BLaER1 treated with 17β-estradiol and CSF1 and Interleukin-3, amounts not matched to agents 10 nM and 100 nM (cell line): ENCODE measurements around the gene CDH11.

ENCODE experiments used
- H3K27ac ChIP-seq, 11 experiments: shearing (Covaris generic); formaldehyde crosslinking; 2 replicates each; pipeline ENCODE4 v1.8.1; 2022
- H3K27me3 ChIP-seq, 11 experiments: shearing (Covaris generic); formaldehyde crosslinking; 2 replicates each; pipeline ENCODE4 v1.8.1; 2022
- H3K36me3 ChIP-seq, 11 experiments: shearing (Covaris generic); formaldehyde crosslinking; 2 replicates each; pipeline ENCODE4 v1.8.1; 2022
- H3K4me1 ChIP-seq, 10 experiments: shearing (Covaris generic); formaldehyde crosslinking; 2 replicates each; pipeline ENCODE4 v1.8.1; 2022
- H3K4me2 ChIP-seq, 11 experiments: shearing (Covaris generic); formaldehyde crosslinking; 2 replicates each; pipeline ENCODE4 v1.8.1; 2022
- H3K4me3 ChIP-seq, 10 experiments: shearing (Covaris generic); formaldehyde crosslinking; 2 replicates each; pipeline ENCODE4 v1.8.1; 2022
- H3K9ac ChIP-seq, 11 experiments: shearing (Covaris generic); formaldehyde crosslinking; 2 replicates each; pipeline ENCODE4 v1.8.1; 2022
- H3K9me3 ChIP-seq, 11 experiments: shearing (Covaris generic); formaldehyde crosslinking; replicated peaks in 1 of 11; 2 replicates each; pipeline ENCODE4 v1.8.1; 2022
- H4K20me1 ChIP-seq, 11 experiments: shearing (Covaris generic); formaldehyde crosslinking; 2 replicates each; pipeline ENCODE4 v1.8.1; 2022
- Cebpa-rat ChIP-seq, 11 experiments: shearing (Covaris generic); IDR thresholded peaks; 2 replicates each; pipeline ENCODE4 v1.8.1; 2022

CDH11 gene

GRCh38 chr16:65069065-65069464, 52.8 kb downstream of the CDH11 start:
- Histone ChIP-seq H3K4me3 (no peak overlapping the region), H3K27ac (no peak overlapping the region), H3K36me3 (no peaks in the 10 kb centered on the region), H3K9ac (no peak overlapping the region), H4K20me1 (no peaks in the 10 kb centered on the region), H3K9me3 (no peaks in the 10 kb centered on the region), H3K4me2 (no peak overlapping the region), H3K4me1 (no peaks in the 10 kb centered on the region), H3K27me3 (no peaks in the 10 kb centered on the region)
- no peak for TF ChIP-seq Cebpa-rat (IDR thresholded peaks at IDR 0.05)

GRCh38 chr16:65068151-65068740, 53.6 kb downstream of the CDH11 start:
- H3K36me3 ChIP-seq: no peaks in the 10 kb centered on the region
- no peak overlapping the region for H3K4me3 ChIP-seq
- no peaks in the 10 kb centered on the region for H4K20me1 ChIP-seq
- no peak overlapping the region for H3K4me2 ChIP-seq
- TF ChIP-seq Cebpa-rat (IDR thresholded peaks at IDR 0.05): no peak
- no peak overlapping the region for H3K27ac ChIP-seq
- no peaks in the 10 kb centered on the region for H3K4me1 ChIP-seq
- H3K9ac ChIP-seq: no peak overlapping the region
- no peaks in the 10 kb centered on the region for H3K27me3 ChIP-seq
- no peaks in the 10 kb centered on the region for H3K9me3 ChIP-seq

DNA sequence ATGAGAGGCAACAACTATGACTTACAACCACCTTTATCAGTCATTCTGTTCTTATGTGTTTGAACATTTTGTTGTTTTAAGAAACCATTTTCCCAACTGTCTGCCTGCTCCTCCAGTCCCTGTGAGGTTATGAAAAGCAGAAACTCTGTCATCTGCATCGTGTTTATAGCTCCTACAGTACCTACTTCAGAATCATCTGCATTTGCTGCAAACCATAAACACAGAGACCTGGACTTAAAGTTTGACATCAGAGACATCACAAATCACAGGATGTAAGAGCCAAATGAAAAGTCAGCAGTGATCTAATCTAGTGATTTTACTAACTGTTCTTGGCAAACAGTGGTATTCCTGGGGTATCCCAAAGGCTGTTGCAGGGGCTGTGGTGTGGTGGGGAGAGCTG, 55.2 kb downstream of the CDH11 start:
- no peak for TF ChIP-seq Cebpa-rat (IDR thresholded peaks at IDR 0.05)
- Histone ChIP-seq H3K4me1 (no peaks in the 10 kb centered on the region), H3K27me3 (no peaks in the 10 kb centered on the region), H4K20me1 (no peaks in the 10 kb centered on the region), H3K27ac (no peak overlapping the region), H3K36me3 (no peaks in the 10 kb centered on the region), H3K4me2 (no peak overlapping the region), H3K9me3 (no peaks in the 10 kb centered on the region), H3K9ac (no peak overlapping the region), H3K4me3 (no peak overlapping the region)

- no peaks in the 10 kb centered on the region for H3K27me3 ChIP-seq
- no peak overlapping the region for H3K4me3 ChIP-seq
- no peak overlapping the region for H3K4me2 ChIP-seq
- no peaks in the 10 kb centered on the region for H3K36me3 ChIP-seq
- no peak overlapping the region for H3K9ac ChIP-seq
- H3K27ac ChIP-seq: no peak overlapping the region
- H3K4me1 ChIP-seq: no peaks in the 10 kb centered on the region
- H3K9me3 ChIP-seq: no peaks in the 10 kb centered on the region
- no peaks in the 10 kb centered on the region for H4K20me1 ChIP-seq
- TF ChIP-seq Cebpa-rat (IDR thresholded peaks at IDR 0.05): no peak
These were observed 56.8 kb downstream of the CDH11 start for GRCh38 chr16:65065031-65065430.

DNA sequence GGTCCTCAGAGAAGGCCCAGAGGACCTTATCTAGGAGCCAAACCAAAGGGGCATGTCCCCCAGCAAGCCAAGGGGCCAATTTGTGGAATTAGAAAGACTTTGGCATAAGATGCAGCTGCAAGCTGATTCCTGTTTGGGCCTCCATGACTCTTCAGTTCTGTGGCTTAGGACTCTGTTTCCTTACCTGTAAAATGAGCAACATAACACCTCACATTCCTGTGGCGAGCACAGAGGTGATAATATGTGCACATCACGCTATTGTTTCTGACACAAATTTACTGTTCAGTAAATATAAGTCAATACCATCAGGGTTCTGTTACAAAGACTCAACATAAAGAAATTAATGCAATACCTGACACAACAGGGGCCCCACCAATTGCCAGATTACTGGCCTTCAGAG, 57.7 kb downstream of the CDH11 start:
- Histone ChIP-seq H3K9me3 (no peaks in the 10 kb centered on the region), H3K27me3 (no peaks in the 10 kb centered on the region), H3K36me3 (no peaks in the 10 kb centered on the region), H3K9ac (no peak overlapping the region), H3K4me1 (no peaks in the 10 kb centered on the region), H3K4me3 (no peak overlapping the region), H3K4me2 (no peak overlapping the region), H4K20me1 (no peaks in the 10 kb centered on the region), H3K27ac (no peak overlapping the region)
- no peak for TF ChIP-seq Cebpa-rat (IDR thresholded peaks at IDR 0.05)

GRCh38 chr16:65062736-65063583, 58.9 kb downstream of the CDH11 start:
- H3K27ac ChIP-seq: no peak overlapping the region
- H3K4me1 ChIP-seq: no peaks in the 10 kb centered on the region
- no peaks in the 10 kb centered on the region for H3K9me3 ChIP-seq
- TF ChIP-seq Cebpa-rat (IDR thresholded peaks at IDR 0.05): no peak
- H3K27me3 ChIP-seq: no peaks in the 10 kb centered on the region
- no peak overlapping the region for H3K9ac ChIP-seq
- H3K4me2 ChIP-seq: no peak overlapping the region
- H4K20me1 ChIP-seq: no peaks in the 10 kb centered on the region
- H3K4me3 ChIP-seq: no peak overlapping the region
- no peaks in the 10 kb centered on the region for H3K36me3 ChIP-seq

GRCh38 chr16:65061935-65062518, 59.8 kb downstream of the CDH11 start:
- H3K9me3 ChIP-seq: no peaks in the 10 kb centered on the region
- no peak overlapping the region for H3K27ac ChIP-seq
- no peaks in the 10 kb centered on the region for H4K20me1 ChIP-seq
- no peak overlapping the region for H3K9ac ChIP-seq
- no peaks in the 10 kb centered on the region for H3K36me3 ChIP-seq
- TF ChIP-seq Cebpa-rat (IDR thresholded peaks at IDR 0.05): no peak
- no peaks in the 10 kb centered on the region for H3K4me1 ChIP-seq
- no peaks in the 10 kb centered on the region for H3K27me3 ChIP-seq
- H3K4me3 ChIP-seq: no peak overlapping the region
- H3K4me2 ChIP-seq: no peak overlapping the region

- no peak overlapping the region for H3K4me2 ChIP-seq
These were observed 60.6 kb downstream of the CDH11 start for GRCh38 chr16:65061263-65061662.

GRCh38 chr16:65059406-65059980, 62.4 kb downstream of the CDH11 start:
- Histone ChIP-seq H3K36me3 (no peaks in the 10 kb centered on the region), H3K27ac (no peak overlapping the region), H3K27me3 (no peaks in the 10 kb centered on the region), H3K9me3 (no peaks in the 10 kb centered on the region), H4K20me1 (no peaks in the 10 kb centered on the region), H3K9ac (no peak overlapping the region), H3K4me1 (no peaks in the 10 kb centered on the region), H3K4me3 (no peak overlapping the region), H3K4me2 (no peak overlapping the region)
- TF ChIP-seq Cebpa-rat (IDR thresholded peaks at IDR 0.05): no peak

More at GRCh38 chr16:65061263-65061662, 60.6 kb downstream of the CDH11 start:
- no peaks in the 10 kb centered on the region for H3K9me3 ChIP-seq
- TF ChIP-seq Cebpa-rat (IDR thresholded peaks at IDR 0.05): no peak
- H3K9ac ChIP-seq: no peak overlapping the region
- no peaks in the 10 kb centered on the region for H3K36me3 ChIP-seq
- H3K4me1 ChIP-seq: no peaks in the 10 kb centered on the region
- H3K27ac ChIP-seq: no peak overlapping the region
- no peak overlapping the region for H3K4me3 ChIP-seq
- H3K27me3 ChIP-seq: no peaks in the 10 kb centered on the region
- no peaks in the 10 kb centered on the region for H4K20me1 ChIP-seq
